ENCODE data around the gene TMBIM6. TPM values are rescaled to one million over a fixed set of nuclear protein-coding genes. Genes with fewer than 3 reads are reported as not detected.

Gene TMBIM6
- total RNA-seq, 1 donor from 2014 or later = 570 TPM

- no peak for TF ChIP-seq CTCF (IDR thresholded peaks at IDR 0.05; ENCODE audit: insufficient read depth, low read length, severe bottlenecking)
- DNase-seq (ENCODE audit: low read depth) (no peak), FAIRE-seq (no peak)
- Histone ChIP-seq H3K4me3 (ENCODE audit: low read depth, low read length) (no peak overlapping the region), H3K27me3 (ENCODE audit: control insufficient read depth, insufficient read depth, low read length) (no peaks in the 10 kb centered on the region), H3K36me3 (ENCODE audit: control insufficient read depth, insufficient read depth, low read length) (peaks cover 10% of the 10 kb centered on the region)
These were observed 51.7 kb downstream of the TMBIM6 start for GRCh38 chr12:49792976-49793580.

GRCh38 chr12:49793620-49794019, 52.3 kb downstream of the TMBIM6 start:
- DNase-seq (ENCODE audit: low read depth) (no peak), FAIRE-seq (no peak)
- no peak overlapping the region for H3K4me3 ChIP-seq (ENCODE audit: low read depth, low read length)
- no peaks in the 10 kb centered on the region for H3K27me3 ChIP-seq (ENCODE audit: control insufficient read depth, insufficient read depth, low read length)
- TF ChIP-seq CTCF (IDR thresholded peaks at IDR 0.05; ENCODE audit: insufficient read depth, low read length, severe bottlenecking) = no peak
- H3K36me3 ChIP-seq (ENCODE audit: control insufficient read depth, insufficient read depth, low read length) = peaks cover 10% of the 10 kb centered on the region

GRCh38 chr12:49794021-49794420, 52.7 kb downstream of the TMBIM6 start:
- Histone ChIP-seq H3K4me3 (ENCODE audit: low read depth, low read length) (no peak overlapping the region), H3K27me3 (ENCODE audit: control insufficient read depth, insufficient read depth, low read length) (no peaks in the 10 kb centered on the region), H3K36me3 (ENCODE audit: control insufficient read depth, insufficient read depth, low read length) (peaks cover 10% of the 10 kb centered on the region)
- FAIRE-seq (no peak), DNase-seq (ENCODE audit: low read depth) (no peak)
- TF ChIP-seq CTCF (IDR thresholded peaks at IDR 0.05; ENCODE audit: insufficient read depth, low read length, severe bottlenecking) = no peak

GRCh38 chr12:49794811-49795653, 53.7 kb downstream of the TMBIM6 start:
- H3K36me3 ChIP-seq (ENCODE audit: control insufficient read depth, insufficient read depth, low read length) = peaks cover 12% of the 10 kb centered on the region

GRCh38 chr12:49795654-49796105, 54.3 kb downstream of the TMBIM6 start:
- DNase-seq (ENCODE audit: low read depth) = no peak
- Histone ChIP-seq H3K4me3 (ENCODE audit: low read depth, low read length) (no peak overlapping the region), H3K36me3 (ENCODE audit: control insufficient read depth, insufficient read depth, low read length) (peaks cover 12% of the 10 kb centered on the region), H3K27me3 (ENCODE audit: control insufficient read depth, insufficient read depth, low read length) (no peaks in the 10 kb centered on the region)
- no peak for TF ChIP-seq CTCF (IDR thresholded peaks at IDR 0.05; ENCODE audit: insufficient read depth, low read length, severe bottlenecking)
- no peak for FAIRE-seq

More at GRCh38 chr12:49794811-49795653, 53.7 kb downstream of the TMBIM6 start:
- DNase-seq (ENCODE audit: low read depth) = no peak
- TF ChIP-seq CTCF (IDR thresholded peaks at IDR 0.05; ENCODE audit: insufficient read depth, low read length, severe bottlenecking) = no peak
- H3K4me3 ChIP-seq (ENCODE audit: low read depth, low read length) = no peak overlapping the region
- no peak for FAIRE-seq
- H3K27me3 ChIP-seq (ENCODE audit: control insufficient read depth, insufficient read depth, low read length) = no peaks in the 10 kb centered on the region
